Measurements from ENCODE around the gene GREB1L.

The GREB1L gene

GRCh38 chr18:21458310-21458709 is 216.3 kb downstream of the GREB1L start:
- H3K27me3 Mint-ChIP-seq (ENCODE audit: low read depth) = no peaks in the 10 kb centered on the region
- no peaks in the 10 kb centered on the region for H3K36me3 Mint-ChIP-seq (ENCODE audit: low read depth)
- DNase-seq (ENCODE audit: low spot score) = no peak
- H3K4me1 Mint-ChIP-seq (ENCODE audit: low read depth) = no peaks in the 10 kb centered on the region
- H3K4me3 Mint-ChIP-seq = no peak overlapping the region
- H3K9me3 Mint-ChIP-seq = no peaks in the 10 kb centered on the region
- no peak overlapping the region for H3K27ac Mint-ChIP-seq

DNA sequence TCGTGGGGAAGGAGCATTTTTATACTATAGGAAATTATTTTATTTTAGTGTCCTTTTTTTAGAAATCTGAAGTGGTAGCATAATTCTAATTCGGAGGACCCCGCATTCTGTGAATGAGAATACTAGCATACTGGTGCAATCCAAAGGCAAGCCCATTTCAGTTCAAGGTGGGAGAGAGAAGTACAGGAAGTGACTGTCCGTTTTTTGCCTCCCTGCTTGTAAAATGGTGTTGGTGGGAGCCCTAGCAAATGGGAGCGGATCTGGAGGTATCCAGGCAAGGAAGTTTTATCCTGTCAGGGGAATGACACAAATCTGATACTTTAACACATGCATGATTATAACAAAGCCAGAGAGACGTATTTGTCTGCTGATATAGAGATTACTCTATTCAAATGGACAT is 216.8 kb downstream of the GREB1L start:
- H3K4me3 Mint-ChIP-seq = no peak overlapping the region
- H3K36me3 Mint-ChIP-seq (ENCODE audit: low read depth) = no peaks in the 10 kb centered on the region
- no peaks in the 10 kb centered on the region for H3K4me1 Mint-ChIP-seq (ENCODE audit: low read depth)
- no peak overlapping the region for H3K27ac Mint-ChIP-seq
- no peak for DNase-seq (ENCODE audit: low spot score)
- no peaks in the 10 kb centered on the region for H3K9me3 Mint-ChIP-seq
- no peaks in the 10 kb centered on the region for H3K27me3 Mint-ChIP-seq (ENCODE audit: low read depth)

GRCh38 chr18:21459706-21460286 is 217.8 kb downstream of the GREB1L start:
- Mint-ChIP-seq H3K9me3 (no peaks in the 10 kb centered on the region), H3K27me3 (ENCODE audit: low read depth) (no peaks in the 10 kb centered on the region), H3K27ac (no peak overlapping the region), H3K4me3 (no peak overlapping the region), H3K4me1 (ENCODE audit: low read depth) (no peaks in the 10 kb centered on the region), H3K36me3 (ENCODE audit: low read depth) (no peaks in the 10 kb centered on the region)
- DNase-seq (ENCODE audit: low spot score) = no peak

GRCh38 chr18:21461460-21461859 is 219.4 kb downstream of the GREB1L start:
- H3K4me1 Mint-ChIP-seq (ENCODE audit: low read depth) = no peaks in the 10 kb centered on the region
- DNase-seq (ENCODE audit: low spot score) = no peak
- H3K4me3 Mint-ChIP-seq = no peak overlapping the region
- H3K27ac Mint-ChIP-seq = no peak overlapping the region
- no peaks in the 10 kb centered on the region for H3K36me3 Mint-ChIP-seq (ENCODE audit: low read depth)
- H3K27me3 Mint-ChIP-seq (ENCODE audit: low read depth) = peaks cover 3% of the 10 kb centered on the region
- H3K9me3 Mint-ChIP-seq = no peaks in the 10 kb centered on the region

GRCh38 chr18:21463718-21464117 is 221.7 kb downstream of the GREB1L start:
- Mint-ChIP-seq H3K27me3 (ENCODE audit: low read depth) (peaks cover 3% of the 10 kb centered on the region), H3K36me3 (ENCODE audit: low read depth) (no peaks in the 10 kb centered on the region), H3K9me3 (no peaks in the 10 kb centered on the region), H3K27ac (no peak overlapping the region), H3K4me1 (ENCODE audit: low read depth) (no peaks in the 10 kb centered on the region), H3K4me3 (no peak overlapping the region)
- DNase-seq (ENCODE audit: low spot score) = no peak

DNA sequence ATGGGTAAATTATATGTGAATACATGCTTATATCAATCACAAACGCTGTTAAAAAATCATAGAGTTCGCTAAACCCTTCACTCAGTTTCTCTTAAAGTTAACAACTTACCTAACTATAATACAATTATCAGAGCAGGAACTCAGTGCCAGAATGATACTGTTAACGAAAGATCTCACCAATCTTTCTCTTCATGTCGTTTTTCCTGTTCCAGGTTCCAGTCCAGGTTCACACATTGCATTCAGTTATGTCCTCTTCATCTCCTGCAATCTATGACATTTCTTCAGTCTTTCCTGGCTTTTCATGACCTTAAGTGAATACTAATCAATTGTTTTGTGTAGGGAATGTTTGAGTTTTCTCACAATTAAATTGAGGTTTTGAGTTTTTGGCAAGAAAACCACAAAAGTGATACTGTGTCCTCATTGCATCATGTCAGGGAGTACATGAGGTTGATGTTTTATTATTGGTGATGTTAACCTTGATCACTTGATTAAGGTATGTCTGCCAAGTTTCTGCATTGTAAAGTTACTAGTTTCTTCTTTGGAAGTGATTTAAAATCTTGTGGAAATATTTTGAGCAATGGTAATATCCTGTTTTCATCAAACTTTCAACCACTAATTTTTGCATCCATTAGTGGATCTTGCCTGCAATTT is 226.6 kb downstream of the GREB1L start:
- Mint-ChIP-seq H3K27ac (no peak overlapping the region), H3K36me3 (ENCODE audit: low read depth) (no peaks in the 10 kb centered on the region), H3K27me3 (ENCODE audit: low read depth) (peaks cover 5% of the 10 kb centered on the region), H3K9me3 (no peaks in the 10 kb centered on the region), H3K4me3 (no peak overlapping the region), H3K4me1 (ENCODE audit: low read depth) (no peaks in the 10 kb centered on the region)
- no peak for DNase-seq (ENCODE audit: low spot score)

- H3K4me3 Mint-ChIP-seq = no peak overlapping the region
- peaks cover 2% of the 10 kb centered on the region for H3K27me3 Mint-ChIP-seq (ENCODE audit: low read depth)
- H3K27ac Mint-ChIP-seq = no peak overlapping the region
- H3K4me1 Mint-ChIP-seq (ENCODE audit: low read depth) = no peaks in the 10 kb centered on the region
- no peaks in the 10 kb centered on the region for H3K36me3 Mint-ChIP-seq (ENCODE audit: low read depth)
- DNase-seq (ENCODE audit: low spot score) = no peak
- no peaks in the 10 kb centered on the region for H3K9me3 Mint-ChIP-seq
Measured at GRCh38 chr18:21472741-21473140, 230.7 kb downstream of the GREB1L start.

- DNase-seq (ENCODE audit: low spot score) = no peak
- Mint-ChIP-seq H3K27ac (no peak overlapping the region), H3K9me3 (no peaks in the 10 kb centered on the region), H3K4me1 (ENCODE audit: low read depth) (no peaks in the 10 kb centered on the region), H3K36me3 (ENCODE audit: low read depth) (no peaks in the 10 kb centered on the region), H3K27me3 (ENCODE audit: low read depth) (peaks cover 1% of the 10 kb centered on the region), H3K4me3 (no peak overlapping the region)
Measured at GRCh38 chr18:21474621-21475020, 232.6 kb downstream of the GREB1L start.

DNA sequence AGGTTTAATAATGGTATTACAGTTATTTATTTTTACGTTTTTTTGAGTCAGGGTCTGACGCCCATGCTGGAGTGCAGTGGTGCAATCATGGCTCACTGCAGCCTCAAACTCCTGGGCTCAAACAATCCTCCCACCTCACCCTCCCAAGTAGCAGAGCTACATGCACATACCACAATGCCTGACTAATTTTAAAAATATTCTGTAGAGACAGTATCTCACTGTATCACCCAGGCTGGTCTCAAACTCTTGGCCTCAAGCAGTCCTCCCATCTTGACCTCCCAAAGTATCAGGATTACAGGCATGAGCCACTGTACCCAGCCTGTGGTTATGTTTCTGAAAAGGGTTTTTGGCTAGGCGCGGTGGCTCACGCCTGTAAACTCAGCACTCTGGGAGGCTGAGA is 237.7 kb downstream of the GREB1L start:
- no peak for DNase-seq (ENCODE audit: low spot score)
- no peaks in the 10 kb centered on the region for H3K9me3 Mint-ChIP-seq
- H3K4me3 Mint-ChIP-seq = no peak overlapping the region
- no peaks in the 10 kb centered on the region for H3K27me3 Mint-ChIP-seq (ENCODE audit: low read depth)
- H3K27ac Mint-ChIP-seq = no peak overlapping the region
- no peaks in the 10 kb centered on the region for H3K4me1 Mint-ChIP-seq (ENCODE audit: low read depth)
- no peaks in the 10 kb centered on the region for H3K36me3 Mint-ChIP-seq (ENCODE audit: low read depth)

- no peak for DNase-seq (ENCODE audit: low spot score)
- no peaks in the 10 kb centered on the region for H3K9me3 Mint-ChIP-seq
- no peak overlapping the region for H3K27ac Mint-ChIP-seq
- no peaks in the 10 kb centered on the region for H3K4me1 Mint-ChIP-seq (ENCODE audit: low read depth)
- no peaks in the 10 kb centered on the region for H3K36me3 Mint-ChIP-seq (ENCODE audit: low read depth)
- no peaks in the 10 kb centered on the region for H3K27me3 Mint-ChIP-seq (ENCODE audit: low read depth)
- H3K4me3 Mint-ChIP-seq = no peak overlapping the region
Measured at GRCh38 chr18:21481739-21482138, 239.7 kb downstream of the GREB1L start.

- Mint-ChIP-seq H3K4me1 (ENCODE audit: low read depth) (no peaks in the 10 kb centered on the region), H3K27me3 (ENCODE audit: low read depth) (peaks cover 2% of the 10 kb centered on the region), H3K36me3 (ENCODE audit: low read depth) (no peaks in the 10 kb centered on the region), H3K4me3 (no peak overlapping the region), H3K9me3 (no peaks in the 10 kb centered on the region), H3K27ac (no peak overlapping the region)
- no peak for DNase-seq (ENCODE audit: low spot score)
Measured at GRCh38 chr18:21483051-21483450, 241.0 kb downstream of the GREB1L start.

DNA sequence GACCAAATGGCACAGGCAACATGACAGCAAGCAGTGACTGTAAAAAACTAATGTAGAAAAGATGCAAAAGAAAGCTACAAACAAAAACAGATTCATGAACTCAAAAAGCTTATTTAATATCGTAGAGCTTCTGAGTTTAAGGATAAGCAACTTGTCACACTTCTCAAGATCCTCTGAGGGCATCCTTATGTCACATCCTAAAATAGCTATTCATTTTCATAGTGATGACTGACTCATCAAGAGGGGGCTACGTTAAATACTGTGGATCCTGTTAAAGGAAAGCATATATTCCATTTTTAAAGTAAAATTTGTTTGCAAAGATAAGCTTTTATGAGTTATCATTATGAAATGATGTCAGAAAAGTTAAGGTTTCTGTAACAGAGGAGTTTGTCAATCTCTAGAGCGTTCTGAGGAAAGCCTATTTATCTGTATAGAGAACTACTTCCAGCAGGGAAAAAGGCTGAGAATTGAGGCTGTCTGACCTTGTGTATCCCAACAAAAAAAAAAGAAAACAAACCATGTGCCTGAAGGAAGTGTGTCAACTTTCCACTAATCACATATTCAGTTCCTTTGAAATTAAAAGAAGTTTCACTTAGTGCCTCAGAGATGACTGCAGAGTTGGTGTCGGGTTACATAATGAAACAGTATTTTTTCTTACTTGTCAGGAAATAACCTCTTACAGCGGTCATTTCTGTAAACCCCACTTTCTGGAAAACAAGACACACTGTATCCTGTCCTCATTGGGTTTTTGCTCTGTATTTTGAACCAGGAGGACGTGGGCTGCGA is 243.0 kb downstream of the GREB1L start:
- H3K4me1 Mint-ChIP-seq (ENCODE audit: low read depth) = no peaks in the 10 kb centered on the region
- H3K36me3 Mint-ChIP-seq (ENCODE audit: low read depth) = no peaks in the 10 kb centered on the region
- no peak overlapping the region for H3K4me3 Mint-ChIP-seq
- H3K27ac Mint-ChIP-seq = no peak overlapping the region
- H3K9me3 Mint-ChIP-seq = no peaks in the 10 kb centered on the region
- H3K27me3 Mint-ChIP-seq (ENCODE audit: low read depth) = peaks cover 2% of the 10 kb centered on the region
- DNase-seq (ENCODE audit: low spot score) = no peak

GRCh38 chr18:21486905-21487437 is 244.9 kb downstream of the GREB1L start:
- Mint-ChIP-seq H3K36me3 (ENCODE audit: low read depth) (no peaks in the 10 kb centered on the region), H3K4me3 (no peak overlapping the region), H3K4me1 (ENCODE audit: low read depth) (no peaks in the 10 kb centered on the region), H3K9me3 (no peaks in the 10 kb centered on the region), H3K27me3 (ENCODE audit: low read depth) (peaks cover 2% of the 10 kb centered on the region), H3K27ac (no peak overlapping the region)
- DNase-seq (ENCODE audit: low spot score) = no peak

DNA sequence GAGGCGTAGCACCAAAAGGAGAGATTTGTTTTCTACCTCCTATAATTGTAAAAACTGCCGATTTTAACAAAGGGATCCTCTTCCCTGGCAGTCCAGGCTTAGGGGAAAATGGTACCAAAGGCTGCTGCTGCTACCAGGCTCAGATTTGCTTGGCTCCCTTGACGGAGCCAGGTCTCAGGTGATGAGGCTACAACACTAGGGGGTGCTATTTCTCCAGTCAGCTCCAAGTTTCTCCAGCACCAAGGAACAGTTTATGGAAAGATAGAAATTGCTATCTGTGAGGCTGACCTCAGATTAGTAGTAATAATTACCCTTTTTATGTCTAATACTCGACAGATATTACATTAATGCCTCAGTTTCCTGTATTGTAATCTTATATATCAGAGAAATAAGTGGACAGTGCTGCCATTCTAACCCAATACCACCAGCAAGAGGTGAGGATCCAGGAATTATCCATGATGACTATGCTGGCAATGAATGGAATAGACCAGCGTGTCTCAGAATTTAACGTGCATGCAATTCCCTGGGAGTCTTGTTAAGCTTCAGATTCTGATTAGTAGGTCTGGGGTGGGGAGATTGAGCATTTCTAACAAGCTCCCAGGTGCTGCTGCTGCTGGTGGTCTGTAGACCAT is 247.2 kb downstream of the GREB1L start:
- Mint-ChIP-seq H3K9me3 (no peaks in the 10 kb centered on the region), H3K4me3 (no peak overlapping the region), H3K4me1 (ENCODE audit: low read depth) (no peaks in the 10 kb centered on the region), H3K27me3 (ENCODE audit: low read depth) (peaks cover 4% of the 10 kb centered on the region), H3K27ac (no peak overlapping the region), H3K36me3 (ENCODE audit: low read depth) (no peaks in the 10 kb centered on the region)
- no peak for DNase-seq (ENCODE audit: low spot score)
